IMR-90 (cell line): ENCODE results near the gene LENG9. TPM values are rescaled to one million over a fixed set of nuclear protein-coding genes. Genes with fewer than 3 reads are reported as not detected.

ENCODE experiments used
- ATAC-seq: fragments of 200-7000 bp; cut with Tn5 transposase; 2 replicates; pipeline ENCODE4 v1.9.1; 2020; ENCODE audit warnings: low read depth, mild to moderate bottlenecking, moderate library complexity
- BruUV-seq: library from RNA; stranded (reverse); fragments of 400-500 nt; replicated peaks from 2 replicates; lab custom pipeline; 2021; lab: Mats Ljungman, UMichigan
- CTCF ChIA-PET: fragments of 300-600 bp; formaldehyde crosslinking; extraction: SDS; loops from one replicate; lab custom pipeline; 2021; ENCODE audit warnings: antibody characterized with exemption; lab: Yijun Ruan, JAX
- POLR2A ChIA-PET: fragments of 300-600 bp; sonication (Branson Sonifier 250); formaldehyde crosslinking; loops from one replicate; lab custom pipeline; 2022; ENCODE audit warnings: antibody characterized with exemption; ENCODE audit not compliant: unreplicated experiment; lab: Charles Lee
- DNase-seq: peaks from one replicate; pipeline ENCODE4 v3.0.0; 2013
- H2AFZ ChIP-seq: replicated peaks from 2 replicates; pipeline ENCODE3; 2013; ENCODE audit warnings: low read length, mild to moderate bottlenecking; ENCODE audit not compliant: poor library complexity
- H2AK5ac ChIP-seq: 2 replicates; pipeline ENCODE4 v1.6.1; 2013; ENCODE audit warnings: low read depth, low read length, inconsistent platforms
- H2AK9ac ChIP-seq: replicated peaks from 2 replicates; pipeline ENCODE3; 2013; ENCODE audit warnings: mild to moderate bottlenecking, low read depth, low read length, moderate library complexity; ENCODE audit not compliant: poor library complexity
- H2BK120ac ChIP-seq: 2 replicates; pipeline ENCODE4 v1.6.1; 2013; ENCODE audit warnings: low read depth, low read length, inconsistent platforms
- H2BK15ac ChIP-seq: 3 replicates; pipeline ENCODE4 v1.6.1; 2013; ENCODE audit warnings: low read depth, low read length, inconsistent platforms
- H2BK20ac ChIP-seq: 2 replicates; pipeline ENCODE4 v1.6.1; 2013; ENCODE audit warnings: low read depth, mild to moderate bottlenecking, inconsistent platforms, low read length, moderate library complexity
- H2BK5ac ChIP-seq: 2 replicates; pipeline ENCODE4 v1.6.1; 2013; ENCODE audit warnings: mild to moderate bottlenecking, low read depth, low read length, inconsistent platforms; ENCODE audit not compliant: poor library complexity, severe bottlenecking
- H3K14ac ChIP-seq: replicated peaks from 2 replicates; pipeline ENCODE4 v1.6.1; 2013; ENCODE audit warnings: low read depth, low read length, inconsistent platforms
- H3K18ac ChIP-seq: 2 replicates; pipeline ENCODE4 v1.6.1; 2013; ENCODE audit warnings: low read depth, low read length, control low read depth
- H3K23ac ChIP-seq: 2 replicates; pipeline ENCODE4 v1.6.1; 2013; ENCODE audit warnings: low read depth, low read length, inconsistent platforms
- H3K27ac ChIP-seq: 2 replicates; pipeline ENCODE4 v1.5.1; 2013; ENCODE audit warnings: mild to moderate bottlenecking, control low read depth, low read length; ENCODE audit not compliant: insufficient read depth
- H3K27me3 ChIP-seq: 2 replicates; pipeline ENCODE4 v1.6.1; 2013; ENCODE audit warnings: low read length; ENCODE audit not compliant: control insufficient read depth, insufficient read depth
- H3K36me3 ChIP-seq: 2 replicates; pipeline ENCODE4 v1.6.1; 2013; ENCODE audit warnings: low read length, mixed read lengths; ENCODE audit not compliant: control insufficient read depth, insufficient read depth
- H3K4ac ChIP-seq: 2 replicates; pipeline ENCODE4 v1.6.1; 2013; ENCODE audit warnings: low read depth, low read length, inconsistent platforms
- H3K4me1 ChIP-seq: 2 replicates; pipeline ENCODE4 v1.6.1; 2013; ENCODE audit warnings: low read length, mixed read lengths; ENCODE audit not compliant: control insufficient read depth, insufficient read depth
- H3K4me2 ChIP-seq: 2 replicates; pipeline ENCODE4 v1.6.1; 2013; ENCODE audit warnings: low read depth, mild to moderate bottlenecking, control low read depth, low read length, moderate library complexity
- H3K4me3 ChIP-seq: 2 replicates; pipeline ENCODE4 v1.5.1; 2013; ENCODE audit warnings: low read depth, mild to moderate bottlenecking, control low read depth, low read length, moderate library complexity; ENCODE audit not compliant: insufficient read depth
- H3K56ac ChIP-seq: 2 replicates; pipeline ENCODE4 v1.6.1; 2013; ENCODE audit warnings: low read length, inconsistent platforms; ENCODE audit not compliant: insufficient read depth; ENCODE audit errors: extremely low read depth
- H3K79me1 ChIP-seq, 2 experiments: 2 replicates each; pipeline ENCODE4 v1.6.1; 2013; ENCODE audit warnings: low read length in 2 of 2, inconsistent platforms in 1 of 2, low read depth in 1 of 2
- H3K9ac ChIP-seq: 2 replicates; pipeline ENCODE4 v1.6.1; 2013; ENCODE audit warnings: low read depth, low read length, control low read depth
- H3K9me1 ChIP-seq: 2 replicates; pipeline ENCODE4 v1.6.1; 2013; ENCODE audit warnings: low read length, inconsistent platforms; ENCODE audit not compliant: insufficient read depth
- H3K9me3 ChIP-seq: 2 replicates; pipeline ENCODE4 v1.6.1; 2013; ENCODE audit warnings: low read length; ENCODE audit not compliant: control insufficient read depth, insufficient read depth
- H4K20me1 ChIP-seq: 2 replicates; pipeline ENCODE4 v1.6.1; 2013; ENCODE audit warnings: low read length, inconsistent platforms; ENCODE audit not compliant: insufficient read depth
- H4K5ac ChIP-seq: 2 replicates; pipeline ENCODE4 v1.6.1; 2013; ENCODE audit warnings: mild to moderate bottlenecking, low read depth, low read length, control low read depth
- H4K8ac ChIP-seq, 2 experiments: 2 replicates each; pipeline ENCODE4 v1.6.1; 2013; ENCODE audit warnings: low read depth in 2 of 2, low read length in 2 of 2, control low read depth in 1 of 2, inconsistent platforms in 1 of 2
- H4K91ac ChIP-seq: 2 replicates; pipeline ENCODE4 v1.6.1; 2013; ENCODE audit warnings: low read depth, low read length, inconsistent platforms; ENCODE audit not compliant: insufficient read depth
- CEBPB ChIP-seq: IDR thresholded peaks from 2 replicates; pipeline ENCODE4 v1.6.1; 2012; ENCODE audit warnings: low read depth, low read length, improper control_type of control experiment
- CHD1 ChIP-seq: IDR thresholded peaks from 2 replicates; pipeline ENCODE4 v1.6.1; 2012; ENCODE audit warnings: low read depth, low read length, improper control_type of control experiment
- FOS ChIP-seq: fragments of 150-350 bp; IDR thresholded peaks from 2 replicates; pipeline ENCODE4 v1.6.1; 2016; ENCODE audit warnings: low read depth, low read length
- MAFK ChIP-seq: IDR thresholded peaks from 2 replicates; pipeline ENCODE4 v1.6.1; 2012; ENCODE audit warnings: low read depth, low read length, improper control_type of control experiment
- MAZ ChIP-seq: IDR thresholded peaks from 2 replicates; pipeline ENCODE4 v1.6.1; 2012; ENCODE audit warnings: low read depth, mild to moderate bottlenecking, low read length, improper control_type of control experiment, moderate library complexity, borderline replicate concordance
- MXI1 ChIP-seq: IDR thresholded peaks from 2 replicates; pipeline ENCODE4 v1.6.1; 2012; ENCODE audit warnings: low read depth, mild to moderate bottlenecking, low read length, moderate library complexity, borderline replicate concordance
- NFE2L2 ChIP-seq: fragments of 150-350 bp; IDR thresholded peaks from 2 replicates; pipeline ENCODE4 v1.6.1; 2016; ENCODE audit warnings: low read depth, mild to moderate bottlenecking, low read length
- POLR2A ChIP-seq: IDR thresholded peaks from 2 replicates; pipeline ENCODE4 v1.6.1; 2012; ENCODE audit warnings: mild to moderate bottlenecking, low read depth, low read length
- RAD21 ChIP-seq: IDR thresholded peaks from 2 replicates; pipeline ENCODE4 v1.6.1; 2012; ENCODE audit warnings: low read length, improper control_type of control experiment
- RCOR1 ChIP-seq: IDR thresholded peaks from 2 replicates; pipeline ENCODE4 v1.6.1; 2012; ENCODE audit warnings: mild to moderate bottlenecking, low read length, improper control_type of control experiment; ENCODE audit not compliant: insufficient replicate concordance
- SMC3 ChIP-seq: fragments of 150-350 bp; IDR thresholded peaks from 2 replicates; pipeline ENCODE4 v1.6.1; 2016; ENCODE audit warnings: low read depth, mild to moderate bottlenecking, antibody characterized with exemption, low read length, moderate library complexity
- WGBS, 2 experiments: methylation state at CpG; one replicate each; pipeline versions ENCODE4 v1.1.5 to v1.1.7; 2013; ENCODE audit warnings: missing lambda C conversion rate in 2 of 2; ENCODE audit not compliant: insufficient read length in 1 of 2; ENCODE audit errors: extremely low coverage in 2 of 2; 5-methylcytosine and 5-hydroxymethylcytosine counted together
- dilution Hi-C: fragments of 300-500 bp; cut with HindIII; formaldehyde crosslinking; loops from one replicate; pipeline ENCODE4 v1.14.3; 2018; ENCODE audit warnings: low sequenced_read_pairs; ENCODE audit not compliant: unreplicated experiment
- in situ Hi-C: fragments of 300-500 bp; cut with MboI; formaldehyde crosslinking; loops from 3 replicates; pipeline ENCODE4 v1.14.3; 2019; ENCODE audit warnings: low sequenced_read_pairs, inconsistent platforms, mixed read lengths
- intact Hi-C: fragments of 100-400 bp; cut with micrococcal nuclease; formaldehyde crosslinking; loops from 2 replicates; pipeline ENCODE4 v1.10.0; 2022
- polyA plus RNA-seq, 3 experiments: library from polyadenylated mRNA; depleted of rRNA; stranded (reverse); fragments of >200 nt; gene quantifications; 2 replicates each; pipeline ENCODE4 v1.2.3, GENCODE V29; 2012; ENCODE audit warnings: low replicate concordance in 1 of 3
- total RNA-seq: library from RNA; depleted of rRNA; stranded (reverse); fragments of >200 nt; gene quantifications from 2 replicates; pipeline ENCODE4 v1.2.3, GENCODE V29; 2012
- TF ChIP-seq, protein P1 (sequence below): conservative IDR thresholded peaks from 2 replicates; pipeline ENCODE4 v1.5.1; 2012; ENCODE audit warnings: mild to moderate bottlenecking, low read depth, low read length, improper control_type of control experiment
- TF ChIP-seq, protein P2 (sequence below): fragments of 150-350 bp; IDR thresholded peaks from 2 replicates; pipeline ENCODE4 v1.6.1; 2016; ENCODE audit warnings: low read depth, mild to moderate bottlenecking, low read length, moderate library complexity, borderline replicate concordance

Gene LENG9
- total and polyA plus RNA-seq, 2 of the 4 experiments (the other 2 are of a cell fraction) = 0.94 to 1.1 TPM

DNA sequence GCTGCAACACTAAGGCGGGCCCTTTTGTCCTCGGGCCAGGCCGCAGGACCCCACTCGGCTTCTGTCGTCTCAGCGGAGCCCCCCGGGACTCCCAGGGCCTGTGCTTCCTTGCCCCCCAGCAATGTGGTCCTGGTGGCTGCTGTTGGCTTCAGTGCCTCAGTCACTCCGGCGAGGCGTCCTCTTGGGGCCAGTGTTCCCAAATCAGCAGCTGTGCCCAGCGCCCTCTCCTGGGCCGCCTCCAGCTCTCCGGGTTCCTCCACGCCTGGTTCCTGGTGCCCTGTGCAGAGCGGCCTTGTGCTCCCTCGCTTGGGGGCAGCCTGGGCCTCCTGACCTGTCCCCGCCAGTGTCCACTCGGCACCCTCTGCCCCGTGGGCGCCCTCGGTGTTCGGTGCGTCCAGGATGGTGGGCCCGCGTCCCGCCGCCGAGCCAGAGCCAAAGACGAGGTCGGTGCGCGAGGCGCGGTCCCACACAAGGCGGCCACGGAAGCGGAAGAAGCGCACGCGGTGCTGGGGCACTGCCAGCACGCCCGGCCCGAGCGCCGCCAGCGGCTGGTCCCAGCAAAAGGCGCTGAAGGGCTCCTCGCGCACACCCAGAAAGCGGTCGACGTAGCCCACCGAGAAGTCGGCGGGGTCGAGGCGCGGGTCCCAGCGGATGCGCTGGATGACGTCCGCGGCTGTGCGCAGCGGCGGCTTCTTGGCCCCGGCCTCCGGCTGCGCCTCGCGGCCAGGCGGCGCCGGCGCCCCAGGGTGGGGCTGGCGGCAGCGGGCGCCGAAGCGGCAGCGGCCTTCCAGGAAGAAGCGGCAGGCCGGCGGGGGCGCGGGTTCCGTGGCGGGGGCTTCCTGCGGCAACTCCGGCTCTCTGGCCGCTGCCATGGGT lies 685 bp downstream of the LENG9 start:
- in situ Hi-C loops (loop anchor here (25.0 kb wide), 4 partner anchors 351 to 1674 kb away; partner anchors contain the start of genes NAT14, NDUFA3, OSCAR and PRPF31), intact Hi-C loops (loop anchor here (10.0 kb wide), 1 partner anchor 622 kb away; no protein-coding TSS in a partner anchor), dilution Hi-C loops (no loop called here)
- TF ChIP-seq POLR2A = peak; percentile 61
- TF ChIP-seq CHD1 = no peak
- no peak for TF ChIP-seq RAD21
- no peak for TF ChIP-seq NFE2L2
- no peak for TF ChIP-seq MAFK
- peak; percentile 10; the same call in 1 of the 2 replicates for TF ChIP-seq MAZ
- TF ChIP-seq MXI1 = peak; percentile 57; the same call in 1 of the 2 replicates
- no peak for TF ChIP-seq CEBPB
- no peak for TF ChIP-seq FOS
- no peak for TF ChIP-seq SMC3
- TF ChIP-seq, protein P1, sequence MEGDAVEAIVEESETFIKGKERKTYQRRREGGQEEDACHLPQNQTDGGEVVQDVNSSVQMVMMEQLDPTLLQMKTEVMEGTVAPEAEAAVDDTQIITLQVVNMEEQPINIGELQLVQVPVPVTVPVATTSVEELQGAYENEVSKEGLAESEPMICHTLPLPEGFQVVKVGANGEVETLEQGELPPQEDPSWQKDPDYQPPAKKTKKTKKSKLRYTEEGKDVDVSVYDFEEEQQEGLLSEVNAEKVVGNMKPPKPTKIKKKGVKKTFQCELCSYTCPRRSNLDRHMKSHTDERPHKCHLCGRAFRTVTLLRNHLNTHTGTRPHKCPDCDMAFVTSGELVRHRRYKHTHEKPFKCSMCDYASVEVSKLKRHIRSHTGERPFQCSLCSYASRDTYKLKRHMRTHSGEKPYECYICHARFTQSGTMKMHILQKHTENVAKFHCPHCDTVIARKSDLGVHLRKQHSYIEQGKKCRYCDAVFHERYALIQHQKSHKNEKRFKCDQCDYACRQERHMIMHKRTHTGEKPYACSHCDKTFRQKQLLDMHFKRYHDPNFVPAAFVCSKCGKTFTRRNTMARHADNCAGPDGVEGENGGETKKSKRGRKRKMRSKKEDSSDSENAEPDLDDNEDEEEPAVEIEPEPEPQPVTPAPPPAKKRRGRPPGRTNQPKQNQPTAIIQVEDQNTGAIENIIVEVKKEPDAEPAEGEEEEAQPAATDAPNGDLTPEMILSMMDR = 0 out of 2 replicates have a peak, but pooled peaks have one; percentile 0
- TF ChIP-seq, protein P2, sequence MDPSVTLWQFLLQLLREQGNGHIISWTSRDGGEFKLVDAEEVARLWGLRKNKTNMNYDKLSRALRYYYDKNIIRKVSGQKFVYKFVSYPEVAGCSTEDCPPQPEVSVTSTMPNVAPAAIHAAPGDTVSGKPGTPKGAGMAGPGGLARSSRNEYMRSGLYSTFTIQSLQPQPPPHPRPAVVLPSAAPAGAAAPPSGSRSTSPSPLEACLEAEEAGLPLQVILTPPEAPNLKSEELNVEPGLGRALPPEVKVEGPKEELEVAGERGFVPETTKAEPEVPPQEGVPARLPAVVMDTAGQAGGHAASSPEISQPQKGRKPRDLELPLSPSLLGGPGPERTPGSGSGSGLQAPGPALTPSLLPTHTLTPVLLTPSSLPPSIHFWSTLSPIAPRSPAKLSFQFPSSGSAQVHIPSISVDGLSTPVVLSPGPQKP = no peak
- no peak for TF ChIP-seq RCOR1
- Histone ChIP-seq H4K5ac (peak overlapping the region; percentile 86), H3K14ac (peak overlapping the region; percentile 88), H2BK15ac (no peak overlapping the region), H2BK20ac (no peak overlapping the region), H3K27ac (peak overlapping the region; percentile 94), H3K79me1 (peaks cover 11 to 40% of the 10 kb centered on the region in 2 experiments; a peak in 3 of 4 replicates), H2AFZ (peak overlapping the region; percentile 84), H4K20me1 (peaks cover 45% of the 10 kb centered on the region), H3K4me3 (peak overlapping the region; percentile 52), H4K8ac (peak overlapping the region; percentile 30 to 95; a peak in 3 of 4 replicates), H3K27me3 (no peaks in the 10 kb centered on the region), H3K4me1 (peaks cover 18% of the 10 kb centered on the region), H3K23ac (peak overlapping the region; percentile 71), H3K4me2 (peak overlapping the region; percentile 88), H3K36me3 (peaks cover 44% of the 10 kb centered on the region), H3K9me1 (peaks cover 6% of the 10 kb centered on the region; the same call in 1 of the 2 replicates), H2AK9ac (peak overlapping the region; percentile 82), H3K9ac (peak overlapping the region; percentile 77), H2BK120ac (0 out of 2 replicates have a peak overlapping the region, but pooled peaks have one; percentile 39), H3K9me3 (no peaks in the 10 kb centered on the region), H3K56ac (peak overlapping the region; percentile 57; the same call in 1 of the 2 replicates), H4K91ac (peak overlapping the region; percentile 77), H2BK5ac (peak overlapping the region; percentile 83), H2AK5ac (peak overlapping the region; percentile 94), H3K18ac (peak overlapping the region; percentile 50; the same call in 1 of the 2 replicates), H3K4ac (peak overlapping the region; percentile 93)
- no TSS peak for BruUV-seq
- DNase-seq (peak; percentile 46), ATAC-seq (peak; percentile 21)
- ChIA-PET POLR2A (interaction anchor here (1.0 kb wide), 1 partner anchor 32 kb away, joined by 3 read pairs; no protein-coding TSS in a partner anchor), CTCF (interaction anchor here (0.8 kb wide), 1 partner anchor 10 kb away, joined by 3 read pairs; the partner anchor contains the start of gene CDC42EP5)
- 9% methylated on average over 71 of the region's 91 CpGs; no CpG with 5 or more reads in 1 of the 2 experiments for WGBS, 2 experiments
